Effector memory CD4-positive, alpha-beta T cell (primary cell): Measurements from ENCODE around the gene RSPH10B2.
A peak's percentile ranks its signal among the peaks of the same experiment; 100 is the strongest.
"Not testable (repeated sequence)": the region's sequence is repeated elsewhere in the genome, so short reads cannot be mapped to it uniquely, and the experiment has no call there.

ENCODE experiments used
- DNase-seq, 3 donors: peaks; one replicate each; pipeline ENCODE4 v3.0.0-alpha.2; 2020
- H3K27ac ChIP-seq: 2 replicates; pipeline ENCODE4 v1.7.0; 2013; ENCODE audit warnings: mild to moderate bottlenecking, low read length, moderate library complexity; ENCODE audit not compliant: insufficient read depth, poor library complexity, severe bottlenecking
- H3K27me3 ChIP-seq: replicated peaks from 2 replicates; pipeline ENCODE4 v1.7.0; 2013; ENCODE audit warnings: mild to moderate bottlenecking, low read length; ENCODE audit not compliant: insufficient read depth, control insufficient read depth, poor library complexity, severe bottlenecking
- H3K36me3 ChIP-seq: 2 replicates; pipeline ENCODE4 v1.7.0; 2013; ENCODE audit warnings: mild to moderate bottlenecking, low read length, moderate library complexity; ENCODE audit not compliant: control insufficient read depth, insufficient read depth
- H3K4me1 ChIP-seq: 2 replicates; pipeline ENCODE4 v1.7.0; 2013; ENCODE audit warnings: low read length, mild to moderate bottlenecking; ENCODE audit not compliant: control insufficient read depth, insufficient read depth, poor library complexity, severe bottlenecking
- H3K4me3 ChIP-seq: 2 replicates; pipeline ENCODE4 v1.7.0; 2013; ENCODE audit warnings: low read length, low read depth, mild to moderate bottlenecking; ENCODE audit not compliant: insufficient read depth, poor library complexity, severe bottlenecking
- H3K9me3 ChIP-seq: 2 replicates; pipeline ENCODE4 v1.7.0; 2013; ENCODE audit warnings: mild to moderate bottlenecking, low read length, moderate library complexity; ENCODE audit not compliant: control insufficient read depth

RSPH10B2 gene

DNA sequence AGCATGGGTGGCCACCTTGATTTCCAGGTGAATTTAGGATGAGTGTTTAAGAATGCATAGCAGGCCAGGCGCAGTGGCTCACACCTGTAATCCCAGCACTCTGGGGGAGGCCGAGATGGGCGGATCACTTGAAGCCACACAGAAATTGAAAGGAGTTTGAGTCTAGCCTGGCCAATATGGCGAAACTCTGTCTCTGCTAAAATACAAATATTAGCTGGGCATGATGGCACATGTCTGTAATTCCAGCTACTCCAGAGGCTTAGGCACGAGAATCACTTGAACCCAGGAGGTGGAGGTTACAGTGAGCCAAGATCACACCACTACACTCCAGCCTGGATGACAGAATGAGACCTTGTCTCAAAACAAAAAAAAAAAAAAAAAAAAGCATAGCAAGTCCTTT, 27.6 kb upstream of the RSPH10B2 start:
- DNase-seq, H3K27me3 ChIP-seq, H3K9me3 ChIP-seq, H3K4me1 ChIP-seq, H3K4me3 ChIP-seq, H3K27ac ChIP-seq, H3K36me3 ChIP-seq: not testable (repeated sequence)

DNA sequence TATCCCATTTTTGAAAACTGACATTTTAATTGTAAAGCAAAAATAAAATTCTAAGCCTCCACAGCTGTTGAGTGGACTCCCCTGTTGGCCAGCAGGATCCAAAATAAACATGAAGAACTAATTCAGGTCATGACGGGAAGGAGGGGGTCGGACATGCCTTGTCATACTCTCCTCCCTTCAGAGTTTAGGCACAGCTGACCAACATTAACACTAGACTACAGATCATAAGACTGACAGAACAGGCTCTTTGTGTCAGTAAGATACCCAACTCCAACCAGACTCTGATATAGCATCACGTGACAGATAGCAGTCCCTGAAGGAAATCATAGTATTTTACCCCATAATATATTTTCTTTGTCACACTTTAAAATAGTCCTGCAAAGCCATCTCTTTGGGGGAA, 26.2 kb upstream of the RSPH10B2 start:
- H3K4me1 ChIP-seq, result no peaks in the 10 kb centered on the region
- DNase-seq, result no peak
- H3K9me3 ChIP-seq, result no peaks in the 10 kb centered on the region
- H3K27me3 ChIP-seq, result no peaks in the 10 kb centered on the region
- H3K27ac ChIP-seq, result no peak overlapping the region
- no peak overlapping the region for H3K4me3 ChIP-seq
- H3K36me3 ChIP-seq, result no peaks in the 10 kb centered on the region

DNA sequence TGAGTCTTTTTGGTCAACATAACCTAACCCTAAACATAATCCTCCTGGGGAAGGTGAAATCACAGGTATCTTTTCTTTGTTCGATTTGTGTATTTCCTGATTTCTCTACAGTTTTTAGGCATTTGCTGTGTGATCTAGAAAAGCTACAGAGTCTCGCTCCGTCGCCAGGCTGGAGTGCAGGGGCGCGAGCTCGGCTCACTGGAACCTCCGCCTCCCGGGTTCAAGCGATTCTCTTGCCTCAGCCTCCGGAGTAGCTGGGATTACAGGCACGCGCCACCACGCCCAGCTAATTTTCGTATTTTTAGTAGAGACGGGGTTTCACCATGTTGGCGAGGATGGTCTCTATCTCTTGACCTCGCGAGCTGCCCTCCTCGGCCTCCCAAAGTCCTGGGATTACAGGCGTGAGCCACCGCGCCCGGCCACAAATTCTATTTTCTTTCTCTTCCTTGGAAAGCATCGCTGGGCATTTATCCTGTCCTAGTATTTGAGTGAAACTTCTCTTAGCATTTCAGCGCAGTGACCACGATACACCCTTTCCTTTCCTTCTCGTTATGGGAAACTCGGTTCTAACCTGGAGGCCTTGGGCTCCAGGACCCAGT, 24.9 kb upstream of the RSPH10B2 start:
- peak overlapping the region; percentile 90 for H3K4me3 ChIP-seq
- H3K27ac ChIP-seq, result peak overlapping the region; percentile 65
- not testable (repeated sequence) for H3K36me3 ChIP-seq, DNase-seq, H3K9me3 ChIP-seq, H3K4me1 ChIP-seq, H3K27me3 ChIP-seq

DNA sequence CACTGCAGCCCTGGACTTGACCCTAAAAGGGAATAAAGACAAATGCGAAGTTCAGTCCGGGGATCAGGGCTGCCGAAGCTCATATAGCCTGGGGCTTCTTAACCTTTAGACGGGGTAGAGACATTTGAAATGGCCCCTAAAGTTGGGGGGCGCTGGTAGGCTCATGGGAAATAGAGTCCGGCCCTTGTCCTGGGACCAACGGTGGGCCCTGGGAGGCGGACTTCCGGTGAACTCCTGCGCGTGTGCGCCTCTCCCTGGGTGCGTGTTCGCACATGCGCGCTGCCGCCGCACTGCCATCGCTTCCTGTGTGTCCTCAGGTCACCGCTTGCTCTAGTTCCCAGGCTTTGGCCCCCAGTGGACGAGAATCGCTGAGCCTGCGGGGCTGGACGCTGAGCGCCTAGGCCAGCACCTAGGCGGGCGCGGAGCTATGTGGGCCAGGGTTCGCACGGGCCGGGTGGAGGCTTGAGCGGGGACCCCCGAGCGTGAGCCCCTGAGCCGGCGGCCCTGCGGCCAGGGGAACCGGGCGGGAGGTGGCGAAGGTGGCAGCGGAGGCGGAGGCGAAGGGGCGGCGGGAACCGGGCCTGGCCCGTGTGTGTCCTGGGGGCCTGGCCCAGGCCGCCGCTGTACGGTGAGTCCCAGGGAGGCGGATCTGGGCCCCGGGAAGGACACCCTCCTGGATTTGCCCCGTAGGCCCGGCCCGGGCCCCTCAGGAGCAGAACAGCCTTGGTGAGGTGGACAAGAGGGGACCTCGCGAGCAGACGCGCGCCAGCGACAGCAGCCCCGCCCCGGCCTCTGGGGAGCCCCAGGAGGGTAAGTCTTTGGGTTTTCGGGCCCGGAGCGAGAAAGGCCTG, 24.2 kb upstream of the RSPH10B2 start:
- DNase-seq, result peak; percentile 52 to 73 (median 59)
- H3K27ac ChIP-seq, result peak overlapping the region; percentile 65
- H3K27me3 ChIP-seq, result no peaks in the 10 kb centered on the region
- H3K4me3 ChIP-seq, result peak overlapping the region; percentile 90
- peaks cover 2% of the 10 kb centered on the region for H3K36me3 ChIP-seq
- H3K9me3 ChIP-seq, result no peaks in the 10 kb centered on the region
- no peaks in the 10 kb centered on the region for H3K4me1 ChIP-seq

DNA sequence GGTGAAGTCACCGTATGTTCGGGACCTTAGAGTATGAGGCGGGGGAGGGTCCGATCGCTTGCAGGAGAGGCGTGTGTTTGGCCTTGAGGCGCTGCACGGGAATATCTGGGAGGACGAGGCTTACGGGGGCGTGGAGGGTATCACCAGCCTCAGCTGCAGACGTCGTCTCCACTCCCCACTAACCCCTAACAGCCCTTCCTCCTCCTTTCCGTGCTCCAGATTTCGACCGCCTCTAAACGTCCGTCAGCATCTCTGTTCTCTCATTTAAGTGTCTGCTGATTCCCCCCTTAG, 23.6 kb upstream of the RSPH10B2 start:
- no peaks in the 10 kb centered on the region for H3K27me3 ChIP-seq
- peak overlapping the region; percentile 65 for H3K27ac ChIP-seq
- H3K4me1 ChIP-seq, result no peaks in the 10 kb centered on the region
- H3K4me3 ChIP-seq, result peak overlapping the region; percentile 90
- no peak for DNase-seq
- no peaks in the 10 kb centered on the region for H3K9me3 ChIP-seq
- H3K36me3 ChIP-seq, result peaks cover 2% of the 10 kb centered on the region

DNA sequence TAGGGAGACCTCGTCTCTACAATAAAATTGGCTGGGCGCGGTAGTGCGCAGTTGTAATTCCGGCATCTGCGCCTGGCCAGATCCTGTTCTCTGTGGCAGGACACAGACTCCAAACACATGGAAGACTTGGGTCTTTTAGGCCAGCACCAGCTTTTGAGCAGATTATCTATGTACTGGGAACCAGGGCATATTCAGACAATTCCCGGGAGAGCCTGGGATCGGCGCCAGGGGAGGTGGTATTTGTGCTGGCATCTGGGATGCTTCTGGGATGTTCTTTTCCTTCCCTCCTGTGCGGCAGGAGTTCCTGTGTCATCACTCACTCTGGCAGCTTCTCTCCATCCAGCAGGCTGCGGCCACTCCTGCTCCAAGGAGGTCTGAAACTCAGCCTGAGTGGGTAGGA, 15.5 kb upstream of the RSPH10B2 start:
- not testable (repeated sequence) for H3K4me3 ChIP-seq, DNase-seq, H3K9me3 ChIP-seq, H3K36me3 ChIP-seq, H3K4me1 ChIP-seq, H3K27me3 ChIP-seq, H3K27ac ChIP-seq

DNA sequence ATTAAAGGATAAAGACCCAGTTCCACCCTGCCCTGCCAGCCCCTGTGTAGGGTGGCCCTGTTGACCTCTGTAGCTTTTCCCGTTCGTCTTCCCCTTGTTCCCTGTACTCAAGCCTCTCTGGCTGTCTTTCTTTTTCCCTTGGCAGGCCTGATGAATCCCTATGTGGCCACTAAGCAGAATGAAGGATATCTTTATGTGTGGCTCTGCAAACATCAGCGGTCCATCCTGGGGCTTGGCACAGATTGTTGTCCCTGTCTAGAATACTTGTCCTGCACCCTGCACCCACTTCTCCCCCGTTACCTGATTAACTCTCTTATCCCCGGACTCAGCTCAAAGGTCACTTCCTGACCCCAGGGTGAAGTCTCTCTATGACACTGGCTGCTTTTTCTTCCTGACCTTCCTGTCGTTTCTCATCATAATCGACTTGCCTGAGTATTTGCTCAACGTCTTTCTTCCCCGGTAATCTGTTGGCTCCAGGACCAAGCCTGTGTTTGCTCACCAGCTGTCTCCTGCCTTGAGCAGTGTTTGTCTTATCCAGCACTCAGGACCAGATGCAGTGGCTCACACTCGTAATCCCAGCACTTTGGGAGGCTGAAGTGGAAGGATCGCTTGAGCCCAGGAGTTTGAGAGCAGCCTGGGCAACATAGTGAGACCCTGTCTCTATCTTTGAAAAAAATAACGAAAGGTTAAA, 9.3 kb upstream of the RSPH10B2 start:
- not testable (repeated sequence) for H3K9me3 ChIP-seq, H3K27me3 ChIP-seq, DNase-seq, H3K27ac ChIP-seq, H3K36me3 ChIP-seq, H3K4me1 ChIP-seq, H3K4me3 ChIP-seq

DNA sequence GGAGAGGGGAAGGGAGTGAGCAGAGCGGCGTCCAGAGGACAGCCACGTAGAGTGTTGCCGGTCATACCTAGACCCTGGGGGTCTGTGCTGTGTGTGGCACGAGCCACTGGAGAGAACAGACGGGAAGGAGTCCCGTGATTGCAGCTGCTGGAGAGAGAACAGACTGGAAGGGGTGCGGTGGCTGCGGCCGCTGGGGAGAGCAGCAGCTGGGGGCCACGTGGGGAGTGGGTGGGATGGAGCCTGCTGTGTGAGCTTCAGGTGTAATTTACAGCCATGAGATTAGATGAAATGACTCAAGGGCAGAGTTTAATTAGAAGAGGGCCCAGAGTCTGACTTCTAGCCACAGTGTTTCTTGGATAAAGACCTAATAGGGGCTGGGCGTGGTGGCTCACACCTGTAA, 4.6 kb upstream of the RSPH10B2 start:
- not testable (repeated sequence) for H3K27ac ChIP-seq, DNase-seq, H3K9me3 ChIP-seq

DNA sequence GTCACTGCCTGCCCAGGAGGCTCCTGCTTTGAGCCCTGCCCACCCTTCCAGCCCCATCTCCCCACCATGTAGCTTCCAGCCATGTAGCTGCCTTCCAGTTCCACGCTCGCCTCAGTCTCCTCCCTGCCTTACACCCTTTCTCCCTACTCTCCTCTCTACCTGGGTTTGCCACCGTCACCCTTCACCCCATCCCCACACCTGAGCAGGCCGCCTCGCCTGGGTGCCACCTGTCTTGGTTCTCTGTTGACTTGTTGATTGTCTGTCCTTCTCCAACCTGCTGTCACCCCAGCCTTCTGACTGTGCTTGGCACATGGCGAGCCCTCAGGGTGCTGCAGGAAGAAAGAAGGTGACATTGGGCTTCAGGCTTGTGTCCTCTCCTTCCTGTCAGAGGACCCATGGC, 3.7 kb upstream of the RSPH10B2 start:
- not testable (repeated sequence) for H3K27ac ChIP-seq, H3K4me1 ChIP-seq, H3K27me3 ChIP-seq, DNase-seq, H3K4me3 ChIP-seq, H3K36me3 ChIP-seq, H3K9me3 ChIP-seq

More for the DNA sequence above, 4.6 kb upstream of the RSPH10B2 start:
- not testable (repeated sequence) for H3K4me3 ChIP-seq, H3K4me1 ChIP-seq, H3K27me3 ChIP-seq, H3K36me3 ChIP-seq

DNA sequence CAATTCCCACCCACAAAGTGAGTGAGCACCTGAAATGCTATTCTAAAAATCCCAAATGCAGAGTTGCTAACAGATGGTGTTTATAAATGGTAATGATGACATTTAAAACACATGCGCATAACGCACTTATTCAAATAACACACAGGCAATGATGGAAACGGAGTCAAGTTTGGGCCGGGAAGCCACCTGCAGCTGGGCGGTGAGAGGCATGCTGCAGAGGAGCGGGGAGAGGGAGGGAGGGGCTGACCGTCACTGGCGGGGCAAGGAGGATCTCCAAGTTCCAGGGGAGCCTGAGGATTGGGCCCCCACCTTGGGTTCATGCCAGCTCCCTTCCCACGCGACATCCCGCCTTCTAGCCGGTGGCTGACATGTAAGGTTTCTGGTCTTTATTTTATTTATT, 7.3 kb downstream of the RSPH10B2 start:
- not testable (repeated sequence) for H3K27me3 ChIP-seq, H3K4me1 ChIP-seq, DNase-seq, H3K4me3 ChIP-seq, H3K27ac ChIP-seq, H3K9me3 ChIP-seq, H3K36me3 ChIP-seq
